H1 (cell line): ENCODE data around the gene UPF2. TPM values are rescaled to one million over a fixed set of nuclear protein-coding genes. Genes with fewer than 3 reads are reported as not detected.

ENCODE experiments used
- CTCF ChIA-PET: fragments of 300-600 bp; sonication (Branson Sonifier 250); formaldehyde crosslinking; loops from one replicate; lab custom pipeline; 2021; ENCODE audit not compliant: partially characterized antibody; lab: Charles Lee
- POLR2A ChIA-PET: fragments of 300-600 bp; sonication (Branson Sonifier 250); formaldehyde crosslinking; loops from one replicate; lab custom pipeline; 2021; ENCODE audit warnings: inconsistent platforms; ENCODE audit not compliant: partially characterized antibody; lab: Charles Lee
- DNase-seq, 2 experiments: peaks; one replicate each; pipeline versions ENCODE4 v3.0.0 to v3.0.0-alpha.2; 2010 to 2022; ENCODE audit warnings: low spot score in 2 of 2, low read depth in 1 of 2, mixed read lengths in 1 of 2
- FAIRE-seq: peaks from 2 replicates; lab custom pipeline; 2011; peaks lifted over from hg19 to GRCh38; lab: Jason Lieb, UNC
- H2AFZ ChIP-seq: 2 replicates; pipeline ENCODE4 v1.8.1; 2012; ENCODE audit warnings: low read length, inconsistent platforms
- H2AK5ac ChIP-seq: 2 replicates; pipeline ENCODE4 v1.6.1; 2013; ENCODE audit warnings: low read depth, low read length
- H2BK120ac ChIP-seq: replicated peaks from 2 replicates; pipeline ENCODE3; 2013; ENCODE audit warnings: low read depth, low read length, inconsistent platforms
- H2BK12ac ChIP-seq: 2 replicates; pipeline ENCODE4 v1.6.1; 2013; ENCODE audit warnings: low read depth, low read length
- H2BK15ac ChIP-seq: 2 replicates; pipeline ENCODE4 v1.6.1; 2013; ENCODE audit warnings: low read length
- H2BK20ac ChIP-seq: 2 replicates; pipeline ENCODE4 v1.6.1; 2013; ENCODE audit warnings: low read length
- H2BK5ac ChIP-seq: 2 replicates; pipeline ENCODE4 v1.6.1; 2013; ENCODE audit warnings: low read depth, low read length
- H3K14ac ChIP-seq: 2 replicates; pipeline ENCODE4 v1.6.1; 2013; ENCODE audit warnings: inconsistent platforms; ENCODE audit not compliant: insufficient read length
- H3K18ac ChIP-seq: 2 replicates; pipeline ENCODE4 v1.6.1; 2013; ENCODE audit warnings: low read length; ENCODE audit errors: extremely low read depth
- H3K23ac ChIP-seq: 2 replicates; pipeline ENCODE4 v1.6.1; 2013; ENCODE audit warnings: inconsistent platforms; ENCODE audit not compliant: insufficient read length
- H3K23me2 ChIP-seq: 2 replicates; pipeline ENCODE4 v1.6.1; 2013; ENCODE audit warnings: low read depth, low read length
- H3K27ac ChIP-seq: 2 replicates; pipeline ENCODE4 v1.6.1; 2011; ENCODE audit warnings: low read depth, low read length, inconsistent platforms
- H3K27me3 ChIP-seq, 4 experiments: replicated peaks in 1 of 4; 1 replicate in 1 of 4; 2 replicates in 3 of 4; pipeline versions ENCODE4 v1.6.1 to v1.8.1; 2011 to 2013; ENCODE audit warnings: low read length in 3 of 4, mild to moderate bottlenecking in 3 of 4, inconsistent platforms in 2 of 4, mixed read lengths in 2 of 4, moderate library complexity in 1 of 4; ENCODE audit not compliant: control insufficient read depth in 3 of 4, insufficient read depth in 3 of 4; ENCODE audit errors: extremely low read depth in 1 of 4
- H3K36me3 ChIP-seq, 4 experiments: 2 replicates each; pipeline versions ENCODE4 v1.6.1 to v1.8.1; 2011 to 2013; ENCODE audit warnings: mild to moderate bottlenecking in 4 of 4, low read length in 3 of 4, moderate library complexity in 2 of 4, control low read depth in 1 of 4, inconsistent platforms in 1 of 4; ENCODE audit not compliant: insufficient read depth in 4 of 4, control insufficient read depth in 2 of 4
- H3K4ac ChIP-seq: replicated peaks from 2 replicates; pipeline ENCODE3; 2013; ENCODE audit warnings: low read length, low read depth, mixed read lengths, inconsistent platforms; ENCODE audit not compliant: insufficient read length
- H3K4me1 ChIP-seq, 4 experiments: replicated peaks in 1 of 4; 1 replicate in 1 of 4; 2 replicates in 3 of 4; pipeline versions ENCODE4 v1.6.1 to v1.8.1; 2011 to 2013; ENCODE audit warnings: low read length in 3 of 4, inconsistent platforms in 2 of 4, mixed read lengths in 1 of 4; ENCODE audit not compliant: insufficient read depth in 4 of 4, control insufficient read depth in 3 of 4
- H3K4me2 ChIP-seq, 2 experiments: 2 replicates each; pipeline versions ENCODE4 v1.6.1 to v1.8.1; 2011 to 2013; ENCODE audit warnings: low read depth in 2 of 2, low read length in 2 of 2, control low read depth in 1 of 2, inconsistent platforms in 1 of 2, mild to moderate bottlenecking in 1 of 2; ENCODE audit not compliant: insufficient read depth in 1 of 2
- H3K4me3 ChIP-seq, 4 experiments: fragments of 200-600, 300-600 bp in 1 of 4; sonication (generic), shearing (Covaris generic), sonication (Bioruptor Twin) in 1 of 4; 2 replicates each; pipeline versions ENCODE4 v1.5.1 to v1.8.1; 2011 to 2016; ENCODE audit warnings: low read length in 4 of 4, low read depth in 3 of 4, control low read depth in 2 of 4, inconsistent platforms in 2 of 4, mild to moderate bottlenecking in 2 of 4, mixed read lengths in 1 of 4, moderate library complexity in 1 of 4; ENCODE audit not compliant: insufficient read depth in 2 of 4; ENCODE audit errors: extremely low read depth in 1 of 4
- H3K56ac ChIP-seq: replicated peaks from 2 replicates; pipeline ENCODE3; 2013; ENCODE audit warnings: low read depth, mild to moderate bottlenecking, mixed read lengths, low read length, inconsistent platforms; ENCODE audit not compliant: insufficient read length
- H3K79me1 ChIP-seq: 2 replicates; pipeline ENCODE4 v1.6.1; 2013; ENCODE audit warnings: low read depth, low read length, control low read depth
- H3K79me2 ChIP-seq, 2 experiments: 2 replicates each; pipeline versions ENCODE4 v1.6.1 to v1.8.1; 2012 to 2013; ENCODE audit warnings: low read length in 2 of 2, mild to moderate bottlenecking in 2 of 2, inconsistent platforms in 1 of 2; ENCODE audit not compliant: insufficient read depth in 2 of 2, control insufficient read depth in 1 of 2
- H3K9ac ChIP-seq, 4 experiments: replicated peaks in 1 of 4; 1 replicate in 1 of 4; 2 replicates in 3 of 4; pipeline versions ENCODE4 v1.6.1 to v1.8.1; 2011 to 2013; ENCODE audit warnings: low read depth in 3 of 4, low read length in 3 of 4, control low read depth in 2 of 4, mild to moderate bottlenecking in 2 of 4, moderate library complexity in 2 of 4, inconsistent platforms in 1 of 4; ENCODE audit errors: extremely low read depth in 1 of 4
- H3K9me3 ChIP-seq, 2 experiments: 2 replicates each; pipeline versions ENCODE4 v1.6.1 to v1.8.1; 2012 to 2013; ENCODE audit warnings: mild to moderate bottlenecking in 2 of 2, moderate library complexity in 2 of 2, control low read depth in 1 of 2, inconsistent platforms in 1 of 2, low read depth in 1 of 2, low read length in 1 of 2, mixed read lengths in 1 of 2; ENCODE audit not compliant: insufficient read depth in 2 of 2
- H4K20me1 ChIP-seq, 2 experiments: replicated peaks in 1 of 2; 2 replicates each; pipeline versions ENCODE3 to v1.8.1; 2011 to 2013; ENCODE audit warnings: inconsistent platforms in 2 of 2, low read length in 2 of 2, mild to moderate bottlenecking in 1 of 2; ENCODE audit not compliant: insufficient read depth in 2 of 2, control insufficient read depth in 1 of 2
- H4K5ac ChIP-seq: 2 replicates; pipeline ENCODE4 v1.6.1; 2013; ENCODE audit warnings: low read length, low read depth, mixed read lengths, inconsistent platforms; ENCODE audit not compliant: insufficient read length
- H4K8ac ChIP-seq: 2 replicates; pipeline ENCODE4 v1.8.0; 2013; ENCODE audit warnings: mild to moderate bottlenecking, moderate library complexity, low read length, inconsistent platforms; ENCODE audit not compliant: insufficient read depth; ENCODE audit errors: extremely low read depth
- H4K91ac ChIP-seq: replicated peaks from 2 replicates; pipeline ENCODE3; 2013; ENCODE audit warnings: low read length, mixed read lengths, inconsistent platforms; ENCODE audit not compliant: insufficient read length
- CHD2 ChIP-seq: IDR thresholded peaks from 2 replicates; pipeline ENCODE4 v1.6.1; 2012; ENCODE audit warnings: low read length, improper control_type of control experiment
- KDM1A ChIP-seq: fragments of 200-600, 300-600 bp; sonication (generic); IDR thresholded peaks from 2 replicates; pipeline ENCODE4 v1.7.1; 2016; ENCODE audit warnings: mild to moderate bottlenecking, low read length, borderline replicate concordance
- KDM4A ChIP-seq: IDR thresholded peaks from one replicate; pipeline ENCODE4 v1.7.1; 2012; ENCODE audit warnings: low read depth, mild to moderate bottlenecking, moderate library complexity, low read length, inconsistent platforms; ENCODE audit not compliant: severe bottlenecking
- KDM5A ChIP-seq: fragments of 200-600 bp; IDR thresholded peaks from 2 replicates; pipeline ENCODE4 v1.7.1; 2012; ENCODE audit warnings: mild to moderate bottlenecking, low read length, inconsistent platforms, mixed read lengths
- SAP30 ChIP-seq: fragments of 300-600 bp; sonication (generic); IDR thresholded peaks from 2 replicates; pipeline ENCODE4 v1.7.1; 2012; ENCODE audit warnings: low read length, moderate library complexity, mild to moderate bottlenecking, inconsistent platforms; ENCODE audit not compliant: insufficient read depth, insufficient replicate concordance
- SIN3A ChIP-seq, 2 experiments: IDR thresholded peaks in 1 of 2; conservative IDR thresholded peaks in 1 of 2; 2 replicates each; pipeline ENCODE4 v1.6.1; 2011 to 2012; ENCODE audit warnings: low read length in 2 of 2, improper control_type of control experiment in 1 of 2, low read depth in 1 of 2, mild to moderate bottlenecking in 1 of 2
- TAF1 ChIP-seq: IDR thresholded peaks from 2 replicates; pipeline ENCODE4 v1.6.1; 2011; ENCODE audit warnings: mild to moderate bottlenecking, low read depth, low read length
- TBP ChIP-seq: IDR thresholded peaks from 2 replicates; pipeline ENCODE4 v1.6.1; 2011; ENCODE audit warnings: low read depth, low read length, improper control_type of control experiment
- TCF12 ChIP-seq: IDR thresholded peaks from 2 replicates; pipeline ENCODE4 v1.6.1; 2011; ENCODE audit warnings: low read depth, mild to moderate bottlenecking, low read length
- WGBS, 2 experiments: shearing (Covaris generic) in 1 of 2; methylation state at CpG; one replicate each; pipeline versions ENCODE4 v1.1.6 to v1.1.7; 2013 to 2015; ENCODE audit warnings: low lambda C conversion rate in 2 of 2, mixed read lengths in 2 of 2, inconsistent platforms in 1 of 2, low coverage in 1 of 2, missing lambda C conversion rate in 1 of 2; ENCODE audit not compliant: insufficient replicate concordance in 2 of 2, insufficient coverage in 1 of 2, insufficient read length in 1 of 2; ENCODE audit errors: extremely low coverage in 1 of 2, missing lambda C conversion rate in 1 of 2; 5-methylcytosine and 5-hydroxymethylcytosine counted together
- polyA plus RNA-seq, 7 experiments: library from polyadenylated mRNA; depleted of rRNA in 3 of 7; stranded (reverse) in 5 of 7; unstranded in 2 of 7; fragments of >200 nt in 5 of 7; fragments of 200-250 nt in 2 of 7; gene quantifications; 1 replicate in 5 of 7; 2 replicates in 1 of 7; 4 replicates in 1 of 7; pipeline versions ENCODE4 v1.2.1 to v1.2.3, GENCODE V29; 2011 to 2013; ENCODE audit warnings: missing spikeins in 2 of 7, mixed read lengths in 2 of 7
- total RNA-seq: library from RNA; stranded (reverse); fragmentation: NEBNext Ultra II Directional; extraction: Animal tissue kit (Norgen Biotek cat#: 25700); gene quantifications from 2 replicates; pipeline ENCODE4 v1.2.1, GENCODE V29; 2021

The UPF2 gene
- total and polyA plus RNA-seq, 2 of the 8 experiments (the other 6 are each of a cell fraction or from before 2014, with no cell fraction given) = 6.2 to 32.8 TPM

GRCh38 chr10:11898033-11898371, 144.6 kb downstream of the UPF2 start:
- no peak overlapping the region for H3K4me2 ChIP-seq
- H3K9ac ChIP-seq = no peak overlapping the region
- WGBS, 2 experiments = 91% methylated on average over 3 of the region's 3 CpGs; no CpG with 5 or more reads in 1 of the 2 experiments
- no peak overlapping the region for H4K5ac ChIP-seq
- H3K14ac ChIP-seq = no peak overlapping the region
- H3K23me2 ChIP-seq = no peaks in the 10 kb centered on the region
- ChIA-PET POLR2A (no interaction called here), CTCF (interaction anchor here (0.7 to 7.8 kb wide), 3 partner anchors 17 to 115 kb away, joined by 3 to 34 read pairs (median 4); no protein-coding TSS in a partner anchor)
- H4K8ac ChIP-seq = no peak overlapping the region
- no peak overlapping the region for H2BK5ac ChIP-seq
- H3K4me3 ChIP-seq = no peak overlapping the region
- no peaks in the 10 kb centered on the region for H4K20me1 ChIP-seq
- no peak overlapping the region for H2BK120ac ChIP-seq
- H3K18ac ChIP-seq = no peak overlapping the region
- no peak overlapping the region for H2BK12ac ChIP-seq
- H3K4me1 ChIP-seq = peaks cover 0 to 4% (median 1%) of the 10 kb centered on the region in 4 experiments; a peak in 2 of 7 replicates
- H2AFZ ChIP-seq = no peak overlapping the region
- no peak for TF ChIP-seq KDM4A
- TF ChIP-seq CHD2 = no peak
- no peak for TF ChIP-seq KDM5A
- no peak for TF ChIP-seq SAP30
- no peak for TF ChIP-seq KDM1A
- TF ChIP-seq TBP = no peak
- TF ChIP-seq TAF1 = no peak
- TF ChIP-seq SIN3A (conservative IDR thresholded peaks at IDR 0.05 in 1 of 2, IDR thresholded peaks at IDR 0.05 in 1 of 2; ENCODE audit: low read depth in 1 of 2, low read length in 2 of 2) = no peak
- no peak for TF ChIP-seq TCF12
- no peaks in the 10 kb centered on the region for H3K36me3 ChIP-seq
- H3K79me2 ChIP-seq = no peaks in the 10 kb centered on the region
- no peak overlapping the region for H3K23ac ChIP-seq
- DNase-seq (no peak), FAIRE-seq (no peak)
- H3K4ac ChIP-seq = no peak overlapping the region
- H3K9me3 ChIP-seq = no peaks in the 10 kb centered on the region
- H2AK5ac ChIP-seq = no peak overlapping the region
- H4K91ac ChIP-seq = no peak overlapping the region
- no peaks in the 10 kb centered on the region for H3K79me1 ChIP-seq
- H2BK20ac ChIP-seq = no peak overlapping the region
- H3K27me3 ChIP-seq = no peaks in the 10 kb centered on the region
- no peak overlapping the region for H3K56ac ChIP-seq
- no peak overlapping the region for H3K27ac ChIP-seq
- H2BK15ac ChIP-seq = no peak overlapping the region
